ENCODE data around the gene STIM1.
"Not testable (repeated sequence)": the region's sequence is repeated elsewhere in the genome, so short reads cannot be mapped to it uniquely, and the experiment has no call there.

STIM1 gene

DNA sequence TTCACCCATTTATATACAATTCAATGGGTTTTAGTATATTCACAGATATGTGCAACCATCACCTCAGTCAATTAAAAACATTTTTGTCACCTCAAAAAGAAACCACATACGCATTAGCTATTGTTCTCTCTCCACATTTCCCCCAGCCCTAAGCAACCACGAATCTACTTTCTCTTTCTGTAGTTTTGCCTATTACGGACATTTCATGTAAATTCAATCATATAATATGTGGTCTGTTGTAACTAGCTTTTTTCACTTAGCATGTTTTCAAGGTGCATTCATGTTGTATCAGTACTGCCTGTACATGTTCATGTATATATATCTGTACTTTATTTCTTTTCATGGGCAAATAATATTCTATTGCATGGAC lies 134.4 kb downstream of the STIM1 start:
- no peak for DNase-seq

DNA sequence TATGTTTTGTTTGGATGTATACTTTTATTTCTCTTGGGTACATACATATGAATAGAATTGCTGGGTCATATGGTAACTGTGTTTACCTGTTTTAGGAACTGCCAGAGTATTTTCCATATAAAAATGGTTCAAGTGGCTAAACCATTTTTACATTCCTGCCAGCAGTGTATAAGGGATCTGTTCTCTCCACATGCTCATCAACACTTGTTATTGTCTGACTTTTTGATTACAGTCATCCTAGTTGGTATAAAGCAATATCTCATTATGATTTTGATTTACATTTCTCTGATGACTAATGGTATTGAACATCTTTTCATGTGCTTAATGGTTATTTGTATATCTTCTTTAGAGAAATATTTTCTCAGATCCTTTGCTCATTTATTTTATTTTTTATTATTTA lies 134.9 kb downstream of the STIM1 start:
- DNase-seq, result no peak

DNA sequence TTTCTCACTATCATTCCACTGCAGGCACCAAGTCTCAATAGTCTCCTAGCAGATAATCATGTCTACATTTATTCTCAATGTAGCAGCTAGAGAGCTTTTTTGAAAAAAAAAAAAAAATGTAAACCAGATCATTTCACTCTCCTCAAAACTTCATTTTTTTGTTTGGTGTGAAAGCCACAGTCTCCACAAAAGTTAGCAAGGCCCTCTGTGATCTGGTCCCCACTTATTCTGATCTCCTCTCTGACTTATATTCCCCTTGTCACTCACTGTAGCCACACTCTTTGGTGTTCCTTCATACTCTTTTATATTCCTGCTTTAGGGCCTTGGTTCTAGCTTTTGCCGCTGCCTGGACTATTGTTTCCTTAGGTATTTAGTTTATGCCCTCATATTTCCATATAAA lies 137.5 kb downstream of the STIM1 start:
- no peak for DNase-seq

DNA sequence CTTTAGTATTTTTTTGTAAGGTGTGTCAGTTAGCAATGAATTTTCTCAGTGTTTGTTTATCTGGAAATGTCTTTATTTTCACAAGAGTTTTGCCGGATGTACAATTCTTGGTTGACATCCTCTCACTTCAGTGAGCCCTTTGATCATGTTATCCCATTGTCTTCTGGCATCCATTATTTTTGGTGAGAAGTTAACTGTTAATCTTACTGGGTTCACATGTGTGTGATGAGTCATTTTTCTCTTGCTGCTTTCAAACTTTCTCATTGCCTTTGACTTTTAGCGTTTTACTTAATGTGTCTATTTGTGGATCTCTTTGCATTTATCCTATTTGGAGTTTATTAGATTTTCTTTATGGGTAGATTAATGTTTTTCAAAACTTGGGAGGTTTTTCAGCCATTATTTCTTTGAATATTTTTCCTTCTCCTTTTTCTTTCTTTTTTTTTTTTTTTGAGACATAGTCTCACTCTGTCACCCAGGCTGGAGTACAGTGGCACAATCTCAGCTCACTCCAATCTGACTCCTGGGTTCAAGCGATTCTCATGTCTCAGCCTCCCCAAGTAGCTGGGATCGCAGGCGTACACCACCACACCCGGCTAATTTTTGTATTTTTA lies 138.7 kb downstream of the STIM1 start:
- DNase-seq, result no peak

DNA sequence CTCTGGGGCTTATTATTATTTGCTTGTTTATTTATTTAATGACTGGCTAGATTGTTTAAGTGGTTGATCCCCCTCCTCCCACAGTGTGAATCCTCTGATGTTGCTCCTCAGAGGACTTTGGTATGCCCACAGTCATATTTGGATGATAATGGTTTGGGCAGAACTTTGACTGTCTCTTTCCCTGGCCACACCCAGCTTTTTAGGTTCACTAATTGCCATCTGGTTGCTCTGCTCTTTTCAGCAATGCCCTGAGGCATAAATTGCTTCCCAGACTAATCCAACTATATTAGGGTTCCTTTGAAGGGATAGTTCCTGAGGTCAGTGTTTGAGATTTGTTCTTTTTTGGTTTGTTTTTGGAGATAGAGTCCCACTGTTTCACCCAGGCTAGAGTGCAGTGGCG lies 139.8 kb downstream of the STIM1 start:
- no peak for DNase-seq

DNA sequence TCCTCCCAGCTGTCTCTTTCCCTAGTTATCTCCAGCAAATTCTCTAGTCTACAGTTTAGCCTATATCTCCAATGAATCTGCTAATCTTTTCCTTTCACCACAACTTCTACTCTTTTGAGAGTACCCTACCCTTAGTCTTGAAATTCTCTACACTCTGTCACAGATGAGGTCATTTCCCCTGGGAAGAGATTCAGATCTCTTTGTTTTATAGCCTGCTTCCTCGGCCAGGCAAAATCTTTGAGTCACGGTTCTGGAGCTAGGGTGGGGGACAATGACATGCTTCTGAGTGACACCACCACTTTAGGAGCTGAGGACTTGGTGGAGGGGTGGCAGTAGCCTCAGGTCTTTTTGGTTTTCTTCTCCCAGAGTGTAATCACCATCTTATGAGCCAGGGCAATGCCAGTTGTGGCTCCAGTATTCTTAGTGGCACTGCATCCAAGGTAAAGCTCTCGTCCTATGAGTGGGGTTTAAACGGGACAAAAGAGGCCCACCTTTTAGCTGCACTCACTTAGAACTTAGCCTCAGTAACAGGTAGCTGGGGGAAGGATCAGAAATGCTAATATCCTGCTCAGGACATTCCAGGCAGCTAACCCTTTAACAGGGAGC lies 140.6 kb downstream of the STIM1 start:
- DNase-seq, result no peak

DNA sequence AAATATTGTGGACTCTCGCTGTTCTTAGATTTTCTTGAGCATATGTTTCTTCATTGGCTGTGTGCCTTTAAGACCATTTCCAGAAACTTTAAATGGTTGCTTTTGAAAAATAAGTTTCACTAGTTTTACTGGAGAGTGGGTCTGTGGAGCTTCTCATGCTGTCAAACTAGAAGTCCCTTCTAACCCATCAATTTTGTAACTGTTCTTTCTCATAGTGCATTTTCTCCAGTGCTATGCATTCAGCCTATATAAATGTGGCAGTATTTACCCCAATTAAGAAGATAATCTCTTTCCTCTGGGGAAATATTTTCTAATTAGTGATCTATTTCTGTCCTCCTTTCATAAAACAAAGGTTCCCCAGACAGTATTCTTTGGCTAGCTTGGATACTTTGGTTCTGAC lies 141.2 kb downstream of the STIM1 start:
- no peak for DNase-seq

DNA sequence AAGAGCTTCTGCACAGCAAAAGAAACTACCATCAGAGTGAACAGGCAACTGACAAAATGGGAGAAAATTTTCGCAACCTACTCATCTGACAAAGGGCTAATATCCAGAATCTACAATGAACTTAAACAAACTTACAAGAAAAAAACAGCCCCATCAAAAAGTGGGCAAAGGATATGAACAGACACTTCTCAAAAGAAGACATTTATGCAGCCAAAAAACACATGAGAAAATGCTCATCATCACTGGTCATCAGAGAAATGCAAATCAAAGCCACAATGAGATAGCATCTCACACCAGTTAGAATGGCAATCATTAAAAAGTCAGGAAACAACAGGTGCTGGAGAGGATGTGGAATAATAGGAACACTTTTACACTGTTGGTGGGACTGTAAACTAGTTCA lies 149.3 kb downstream of the STIM1 start:
- DNase-seq, result not testable (repeated sequence)

DNA sequence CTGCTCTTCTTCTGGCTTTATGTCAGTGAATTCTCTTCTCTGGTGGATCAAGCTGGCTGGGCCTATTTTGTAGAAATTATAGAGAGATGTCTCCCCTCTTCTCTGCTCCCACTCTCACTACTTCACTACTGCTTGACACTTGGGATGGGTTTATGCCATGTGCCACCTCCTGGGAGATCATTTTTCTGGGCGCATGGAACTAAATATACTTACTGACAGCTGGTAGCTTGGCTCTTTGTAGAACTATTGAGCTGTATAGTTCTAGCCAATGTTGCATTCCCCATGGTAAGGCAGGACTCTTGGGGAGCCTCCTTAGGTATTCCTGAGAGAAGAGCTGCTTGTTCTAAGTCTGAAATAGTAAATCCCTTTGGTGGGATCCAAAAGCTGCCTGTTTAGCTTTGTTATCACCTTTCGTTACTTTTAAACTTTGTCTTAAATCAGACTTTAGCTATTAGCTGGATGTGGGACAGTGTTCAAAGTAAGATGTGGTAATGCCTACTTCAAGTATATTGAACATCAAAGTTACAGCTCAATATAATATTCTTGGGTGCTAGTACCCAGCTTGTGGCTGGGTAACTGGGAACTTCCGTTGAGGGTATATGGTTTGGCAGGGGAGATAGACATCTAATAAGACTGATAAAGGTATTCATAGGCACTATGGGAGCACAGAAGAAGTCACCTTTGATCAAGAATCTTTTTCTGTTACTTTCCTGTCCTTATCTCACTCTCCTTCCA lies 151.6 kb downstream of the STIM1 start:
- no peak for DNase-seq

DNA sequence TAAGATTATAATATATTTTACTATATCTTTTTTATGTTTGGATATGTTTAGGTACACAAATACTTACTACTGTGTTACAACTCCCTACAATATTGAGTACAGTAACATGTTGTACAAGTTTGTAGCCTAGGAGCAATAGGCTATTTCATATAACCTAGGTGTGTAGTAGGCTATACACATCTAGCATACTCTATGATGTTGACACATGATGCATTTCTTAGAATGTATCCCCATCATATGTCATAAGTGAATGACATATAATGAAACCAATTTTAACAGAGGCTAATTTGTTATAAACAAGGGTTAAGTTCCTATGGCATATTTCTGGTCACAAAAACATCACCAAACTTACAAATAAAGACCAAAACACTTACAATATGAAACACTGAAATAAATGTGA lies 152.7 kb downstream of the STIM1 start:
- no peak for DNase-seq

DNA sequence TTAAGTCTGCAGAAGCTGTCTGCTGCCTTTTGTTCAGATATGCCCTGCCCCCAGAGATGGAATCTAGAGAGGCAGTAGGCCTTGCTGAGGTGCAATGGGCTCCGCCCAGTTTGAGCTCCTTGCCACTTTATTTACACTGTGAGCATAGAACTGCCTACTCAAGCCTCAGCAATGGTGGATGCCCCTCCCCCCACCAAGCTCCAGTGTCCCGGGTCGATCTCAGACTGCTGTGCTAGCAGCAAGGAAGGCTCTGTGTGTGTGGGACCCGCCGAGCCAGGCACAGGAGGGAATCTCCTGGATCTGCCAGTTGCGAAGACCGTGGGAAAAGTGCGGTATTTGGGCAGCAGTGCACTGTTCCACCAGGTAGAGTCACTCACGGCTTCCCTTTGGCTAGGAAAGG lies 161.1 kb downstream of the STIM1 start:
- not testable (repeated sequence) for DNase-seq

DNA sequence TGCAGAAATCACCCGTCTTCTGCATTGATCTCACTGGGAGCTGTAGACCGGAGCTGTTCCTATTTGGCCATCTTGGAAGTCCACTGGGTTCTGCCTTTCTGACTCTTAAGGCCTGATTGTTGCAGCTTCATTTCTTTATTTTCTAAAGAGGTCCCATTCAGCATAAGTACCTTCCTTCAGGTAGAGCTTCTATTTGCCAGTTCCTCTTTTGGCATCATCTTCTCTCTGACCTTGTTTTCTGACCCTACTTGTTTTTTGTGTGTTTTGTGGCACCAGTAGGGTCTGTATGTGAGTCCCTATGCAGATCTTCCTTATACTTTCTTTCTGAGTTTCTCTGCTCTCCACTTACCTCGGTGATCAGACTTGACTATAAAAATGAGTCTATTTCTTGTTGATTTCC lies 161.7 kb downstream of the STIM1 start:
- DNase-seq, result no peak

DNA sequence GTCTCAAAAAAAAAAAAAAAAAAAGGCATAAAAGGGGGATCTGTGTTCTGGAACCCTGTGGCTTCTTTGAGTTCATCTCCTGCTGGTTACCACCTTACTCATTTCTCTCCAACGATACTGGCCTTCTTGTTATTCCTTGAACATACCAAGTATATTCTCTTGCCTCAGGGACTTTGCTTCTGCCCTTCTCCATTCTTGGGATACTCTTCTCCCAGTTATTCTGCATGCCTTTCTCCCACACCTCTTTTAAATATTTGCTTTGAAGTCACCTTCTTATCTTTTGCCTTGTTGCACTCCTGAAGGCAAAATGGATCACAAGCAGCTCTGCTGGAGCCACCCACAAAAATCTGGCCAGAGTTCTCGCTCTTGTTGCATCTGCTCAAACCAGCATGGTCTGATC lies 163.2 kb downstream of the STIM1 start:
- no peak for DNase-seq

DNA sequence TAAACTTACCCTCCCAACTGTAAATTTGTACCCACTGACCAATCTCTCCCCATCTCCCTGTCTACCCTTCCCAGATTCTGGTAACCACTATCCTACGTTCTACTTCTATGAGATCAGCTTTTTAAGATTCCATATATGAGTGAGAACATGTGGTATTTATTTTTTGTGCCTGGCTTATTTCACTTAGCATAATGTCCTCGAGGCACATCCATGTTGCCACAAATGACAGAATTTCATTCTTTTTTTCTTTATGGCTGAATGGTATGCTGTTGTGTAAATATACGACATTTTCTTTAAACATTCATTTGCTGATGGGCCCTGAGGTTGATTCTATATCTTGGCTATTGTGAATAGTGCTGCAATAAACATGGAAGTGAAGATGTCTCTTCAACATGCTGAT lies 164.4 kb downstream of the STIM1 start:
- no peak for DNase-seq

DNA sequence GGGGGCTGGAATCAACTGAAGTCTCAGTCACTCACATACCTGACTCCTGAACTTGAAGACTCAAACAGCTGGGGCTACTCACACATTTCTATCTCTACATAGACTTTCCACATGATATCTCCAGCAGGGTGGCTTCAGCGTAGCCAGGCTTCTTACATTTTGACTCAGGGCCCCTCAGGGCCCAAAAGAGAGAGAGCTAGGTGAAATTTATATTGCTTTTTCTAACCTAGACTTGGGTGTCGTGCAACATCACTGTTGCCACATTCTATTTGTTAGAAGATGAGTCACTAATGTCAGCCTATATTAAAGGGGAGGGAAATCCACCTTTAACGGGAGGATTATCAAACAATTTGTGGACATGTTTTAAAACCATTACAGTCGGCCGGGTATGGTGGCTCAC lies 167.2 kb downstream of the STIM1 start:
- no peak for DNase-seq

DNA sequence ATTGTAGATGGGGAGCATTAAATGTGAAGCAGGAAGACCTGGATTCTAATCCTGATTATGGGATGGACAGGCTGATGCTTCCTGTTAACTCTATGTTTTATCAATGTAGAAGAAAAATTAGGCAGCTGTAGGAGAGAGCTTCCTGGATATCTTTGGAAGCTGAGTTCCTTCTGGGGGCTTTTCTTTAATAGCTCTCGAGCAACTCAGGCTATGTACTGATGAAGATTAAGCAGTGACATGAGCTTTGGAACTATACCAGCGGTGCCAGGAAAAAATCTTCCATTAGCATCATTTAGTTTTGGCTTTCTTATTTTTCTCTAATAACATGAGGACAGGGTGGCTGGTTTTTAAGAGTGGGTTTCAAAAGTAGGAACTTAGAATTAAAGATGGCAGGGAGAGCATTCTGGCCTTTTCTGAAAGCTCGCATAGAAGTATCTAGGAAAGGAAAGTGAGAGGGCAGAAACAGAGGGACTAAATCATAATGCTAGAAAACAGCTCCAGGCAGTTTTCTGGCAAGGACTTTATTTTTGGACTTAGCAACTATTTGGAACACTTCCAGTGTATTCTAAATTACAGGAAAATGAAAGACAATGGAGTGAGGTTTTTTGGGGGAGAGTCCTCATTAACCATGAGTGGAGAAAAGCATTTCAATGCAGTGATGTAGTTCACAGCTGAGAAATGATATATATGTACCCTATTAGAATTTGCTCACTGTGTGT lies 169.9 kb downstream of the STIM1 start:
- DNase-seq, result no peak

DNA sequence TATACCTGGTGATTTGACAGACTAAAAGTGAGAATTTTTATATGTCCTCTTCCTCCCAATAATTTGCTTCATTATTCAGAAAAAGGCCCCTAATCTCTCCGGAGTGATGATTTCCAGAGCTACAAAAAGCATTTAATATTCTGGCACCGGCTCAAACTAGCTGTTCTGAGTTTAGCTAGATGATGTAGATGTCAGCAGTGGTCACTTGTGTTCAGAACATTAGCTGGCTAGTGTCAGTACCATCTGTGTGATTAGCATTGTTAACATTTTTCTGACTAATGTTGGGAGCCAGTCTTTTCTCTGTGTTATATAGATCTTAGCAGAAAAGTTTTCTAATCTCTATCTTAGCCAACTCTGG lies 170.5 kb downstream of the STIM1 start:
- DNase-seq, result no peak

DNA sequence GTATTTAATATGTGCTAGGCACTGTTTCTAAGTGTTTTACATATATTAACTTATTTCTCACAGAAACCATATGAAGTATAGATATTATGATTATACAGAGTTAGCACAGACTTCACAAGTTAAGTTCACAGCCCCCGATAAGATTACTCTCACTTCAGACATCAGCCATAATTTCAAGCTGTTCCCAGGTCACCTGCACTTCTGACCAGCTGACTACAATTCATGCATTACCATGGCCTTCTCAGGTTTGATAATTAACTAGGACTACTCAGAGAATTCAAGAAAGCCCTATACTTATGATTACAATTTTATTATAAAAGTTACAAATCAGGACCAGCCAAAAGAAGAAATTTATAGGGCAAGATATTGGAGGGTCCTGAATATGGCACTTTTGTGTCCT lies 170.9 kb downstream of the STIM1 start:
- DNase-seq, result no peak

DNA sequence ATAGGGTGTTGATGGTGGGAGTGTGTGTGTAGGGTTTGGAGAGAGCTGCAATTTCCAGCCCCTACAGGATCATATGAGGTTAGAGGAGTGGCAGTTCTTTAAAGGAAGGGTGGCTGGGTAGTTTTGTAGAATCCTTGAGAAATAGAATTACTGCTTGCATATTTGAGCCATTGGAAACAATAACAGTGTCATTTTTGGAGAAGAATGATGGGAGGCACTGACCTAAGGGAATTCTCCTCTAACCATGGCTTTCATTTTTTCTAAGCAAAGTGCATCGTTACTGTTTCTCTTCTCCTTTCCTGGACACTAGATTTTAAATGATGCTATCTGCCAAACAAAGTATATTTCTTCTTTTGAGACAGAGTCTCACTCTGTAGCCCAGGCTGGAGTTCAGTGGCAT lies 172.3 kb downstream of the STIM1 start:
- no peak for DNase-seq

DNA sequence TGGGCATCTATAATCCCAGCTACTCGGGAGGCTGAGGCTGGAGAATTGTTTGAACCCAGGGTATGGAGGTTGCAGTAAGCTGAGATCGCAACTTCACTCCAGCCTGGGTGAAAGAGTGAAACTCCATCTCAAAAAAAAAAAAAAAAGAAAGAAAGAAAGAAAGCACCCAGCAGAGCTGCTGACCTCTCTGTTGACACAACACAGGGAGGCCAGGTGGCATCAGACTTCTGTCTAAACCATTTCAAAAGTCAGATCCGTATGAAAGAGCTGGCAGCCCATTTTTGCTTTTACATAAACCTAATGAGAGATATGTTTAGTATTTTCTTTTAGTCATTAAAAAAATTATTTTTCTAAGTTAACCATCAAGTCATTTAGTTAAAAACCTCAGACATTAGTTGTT lies 174.7 kb downstream of the STIM1 start:
- DNase-seq, result no peak

DNA sequence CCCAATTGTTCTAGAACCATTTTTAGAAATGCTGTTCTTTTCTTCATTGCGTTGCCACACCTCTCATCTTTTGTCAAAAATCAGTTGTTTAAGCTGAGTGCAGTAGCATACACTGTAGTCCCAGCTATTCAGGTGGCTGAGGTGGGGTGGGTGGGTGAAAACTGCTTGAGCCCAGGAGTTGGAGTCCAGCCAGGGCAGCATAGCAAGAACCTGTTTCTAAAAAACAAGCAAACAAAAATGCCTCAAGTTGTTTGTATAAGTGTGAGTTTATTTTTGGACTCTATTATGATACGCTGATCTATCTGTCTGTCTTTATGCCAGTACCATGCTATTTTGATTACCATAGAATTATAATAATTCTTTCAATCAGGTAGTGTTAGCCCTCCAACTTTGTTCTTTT lies 176.6 kb downstream of the STIM1 start:
- no peak for DNase-seq

DNA sequence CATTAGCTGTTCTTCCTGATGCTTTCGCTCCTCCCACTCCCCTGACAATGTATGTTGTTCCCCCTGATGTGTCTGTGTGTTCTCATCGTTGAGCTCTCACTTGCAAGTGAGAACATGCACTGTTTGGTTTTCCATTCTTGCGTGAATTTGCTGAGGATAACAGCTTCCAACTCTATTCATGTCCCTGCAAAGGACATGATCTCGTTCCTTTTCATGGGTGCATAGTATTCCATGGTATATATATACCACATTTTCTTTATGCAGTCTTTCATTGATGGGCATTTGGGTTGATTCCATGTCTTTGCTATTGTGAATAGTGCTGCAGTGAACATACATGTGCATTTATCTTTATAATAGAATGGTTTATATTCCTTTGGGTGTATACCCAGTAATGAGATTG lies 180.5 kb downstream of the STIM1 start:
- no peak for DNase-seq

DNA sequence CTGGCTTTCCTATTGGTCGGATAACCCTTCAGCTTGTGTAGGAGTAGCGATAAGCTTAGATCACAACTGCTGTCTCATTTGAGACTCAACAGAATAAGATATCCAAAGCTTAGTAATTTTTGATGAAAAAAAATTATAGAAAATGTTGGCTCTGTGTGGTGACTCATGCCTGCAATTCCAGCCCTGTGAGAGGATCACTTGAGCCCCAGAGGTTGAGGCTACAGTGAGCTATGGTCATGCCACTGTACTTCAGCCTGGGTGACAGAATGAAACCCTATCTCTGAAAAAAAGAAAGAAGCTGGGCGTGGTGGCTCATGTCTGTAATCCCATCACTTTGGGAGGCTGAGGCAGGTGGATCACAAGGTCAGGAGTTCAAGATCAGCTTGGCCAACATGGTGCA lies 183.5 kb downstream of the STIM1 start:
- DNase-seq, result no peak

DNA sequence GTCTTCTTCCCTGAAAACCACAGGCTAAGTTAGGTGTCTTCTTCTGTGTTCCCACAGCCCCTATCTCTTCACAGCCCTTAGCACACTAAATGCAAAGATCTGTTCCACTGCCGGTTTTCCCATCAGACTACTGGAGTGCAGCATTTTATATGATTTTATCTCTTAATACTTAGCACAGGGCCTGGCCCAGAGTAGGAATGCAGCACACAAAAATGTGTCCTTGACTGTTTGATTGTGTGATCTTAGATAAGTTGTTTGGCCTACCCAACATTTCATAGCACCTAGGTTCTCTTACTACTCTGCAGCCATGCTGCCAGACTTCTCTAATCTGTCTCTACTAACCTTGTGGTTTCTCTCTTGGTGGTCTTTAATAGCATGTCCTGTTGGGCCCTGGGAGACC lies 185.0 kb downstream of the STIM1 start:
- DNase-seq, result no peak

All from NCI-H526 treated with DMSO at 0.1 percent for 48 hours (cell line).